Measurements from ENCODE around the gene RCBTB1. TPM values are rescaled to one million over a fixed set of nuclear protein-coding genes. Genes with fewer than 3 reads are reported as not detected.
"Not testable (repeated sequence)": the region's sequence is repeated elsewhere in the genome, so short reads cannot be mapped to it uniquely, and the experiment has no call there.

RCBTB1 gene
- total RNA-seq, 1 experiment from 2014 or later: 26.1 TPM

- Mint-ChIP-seq H3K4me3 (no peak overlapping the region; a peak in 1 of 5 replicates), H3K36me3 (ENCODE audit: insufficient read depth in 1 of 3, low read depth in 3 of 3) (no peaks in the 10 kb centered on the region; a peak in 2 of 7 replicates), H3K27ac (no peak overlapping the region), H3K4me1 (peaks cover 2% of the 10 kb centered on the region in 2 experiments; a peak in 2 of 4 replicates), H3K27me3 (ENCODE audit: low read depth) (no peaks in the 10 kb centered on the region; the same call in 1 of the 2 replicates), H3K9me3 (no peaks in the 10 kb centered on the region)
- H3K18ac ChIP-seq (ENCODE audit: insufficient read length, low read depth, low read length): no peak overlapping the region
- H3K23me2 ChIP-seq (ENCODE audit: insufficient read length, low read depth, low read length, poor library complexity, severe bottlenecking): no peaks in the 10 kb centered on the region
- H4K91ac ChIP-seq (ENCODE audit: insufficient read length, low read depth, low read length): no peak overlapping the region
- no peak overlapping the region for H2BK5ac ChIP-seq (ENCODE audit: insufficient read length, low read length)
- no peak overlapping the region for H3K14ac ChIP-seq (ENCODE audit: insufficient read depth, low read length)
- no peak overlapping the region for H2AFZ ChIP-seq (ENCODE audit: low read length)
- no peak overlapping the region for H2BK120ac ChIP-seq (ENCODE audit: low read depth, low read length, poor library complexity, severe bottlenecking)
- no peak overlapping the region for H2AK5ac ChIP-seq (ENCODE audit: insufficient read length, low read length)
- H2BK20ac ChIP-seq (ENCODE audit: low read depth, low read length, poor library complexity, severe bottlenecking): no peak overlapping the region
- H2BK12ac ChIP-seq (ENCODE audit: insufficient read length, low read depth, low read length): no peak overlapping the region
- no peak overlapping the region for H3K56ac ChIP-seq (ENCODE audit: insufficient read length, low read depth, low read length)
- DNase-seq: no peak
- H3K4me1 ChIP-seq (ENCODE audit: insufficient read depth, low read length): no peaks in the 10 kb centered on the region
- no peak overlapping the region for H3K23ac ChIP-seq (ENCODE audit: insufficient read length, low read depth, low read length)
- H3K27me3 ChIP-seq (ENCODE audit: insufficient read depth, low read length): no peaks in the 10 kb centered on the region
- H3K79me1 ChIP-seq (ENCODE audit: insufficient read depth, low read depth, low read length, poor library complexity, severe bottlenecking): no peaks in the 10 kb centered on the region
- H3K4ac ChIP-seq (ENCODE audit: low read depth, low read length): no peak overlapping the region
- H3K79me2 ChIP-seq (ENCODE audit: insufficient read depth, low read length): no peaks in the 10 kb centered on the region
- no peak overlapping the region for H3K27ac ChIP-seq (ENCODE audit: insufficient read length, low read depth, low read length)
- H3K9me3 ChIP-seq (ENCODE audit: control insufficient read depth, low read depth, low read length): no peaks in the 10 kb centered on the region
- H2BK15ac ChIP-seq (ENCODE audit: low read depth, low read length): no peak overlapping the region
- no peak for TF ChIP-seq CTCF (conservative IDR thresholded peaks at IDR 0.05)
- no peaks in the 10 kb centered on the region for H4K20me1 ChIP-seq (ENCODE audit: control insufficient read depth, insufficient read depth, insufficient read length)
- H3T11ph ChIP-seq (ENCODE audit: low read length): no peak overlapping the region
- no CpG with 5 or more reads among the region's 5 CpGs for WGBS (ENCODE audit: extremely low coverage, insufficient read length, low lambda C conversion rate)
- H3K9ac ChIP-seq (ENCODE audit: extremely low read depth, insufficient read length, low read length): no peak overlapping the region
- H3K4me2 ChIP-seq (ENCODE audit: insufficient read depth, insufficient read length, low read length): no peak overlapping the region
- H4K8ac ChIP-seq (replicated peaks; ENCODE audit: insufficient read length, low read depth, low read length): no peak overlapping the region
- H4K5ac ChIP-seq (ENCODE audit: insufficient read length, low read depth, low read length): no peak overlapping the region
Observed at GRCh38 chr13:49497272-49497671, 88.1 kb downstream of the RCBTB1 start.

- not testable (repeated sequence) for H2BK20ac ChIP-seq (ENCODE audit: low read depth, low read length, poor library complexity, severe bottlenecking); H2BK5ac ChIP-seq (ENCODE audit: insufficient read length, low read length); H3T11ph ChIP-seq (ENCODE audit: low read length); H2AFZ ChIP-seq (ENCODE audit: low read length); H4K91ac ChIP-seq (ENCODE audit: insufficient read length, low read depth, low read length); H3K4me1 ChIP-seq (ENCODE audit: insufficient read depth, low read length); H3K79me1 ChIP-seq (ENCODE audit: insufficient read depth, low read depth, low read length, poor library complexity, severe bottlenecking); H3K56ac ChIP-seq (ENCODE audit: insufficient read length, low read depth, low read length); H3K23ac ChIP-seq (ENCODE audit: insufficient read length, low read depth, low read length); H3K18ac ChIP-seq (ENCODE audit: insufficient read length, low read depth, low read length); H3K14ac ChIP-seq (ENCODE audit: insufficient read depth, low read length); H2BK15ac ChIP-seq (ENCODE audit: low read depth, low read length); H3K27me3 Mint-ChIP-seq (ENCODE audit: low read depth); H3K27ac Mint-ChIP-seq; H3K27ac ChIP-seq (ENCODE audit: insufficient read length, low read depth, low read length); H3K36me3 Mint-ChIP-seq (ENCODE audit: insufficient read depth in 1 of 3, low read depth in 3 of 3); H3K9ac ChIP-seq (ENCODE audit: extremely low read depth, insufficient read length, low read length); H4K20me1 ChIP-seq (ENCODE audit: control insufficient read depth, insufficient read depth, insufficient read length); H3K9me3 ChIP-seq (ENCODE audit: control insufficient read depth, low read depth, low read length); H2BK12ac ChIP-seq (ENCODE audit: insufficient read length, low read depth, low read length); H3K9me3 Mint-ChIP-seq; H2AK5ac ChIP-seq (ENCODE audit: insufficient read length, low read length); H3K79me2 ChIP-seq (ENCODE audit: insufficient read depth, low read length); H3K27me3 ChIP-seq (ENCODE audit: insufficient read depth, low read length); H4K5ac ChIP-seq (ENCODE audit: insufficient read length, low read depth, low read length); H3K4me1 Mint-ChIP-seq; H4K8ac ChIP-seq (replicated peaks; ENCODE audit: insufficient read length, low read depth, low read length); H2BK120ac ChIP-seq (ENCODE audit: low read depth, low read length, poor library complexity, severe bottlenecking); H3K4me2 ChIP-seq (ENCODE audit: insufficient read depth, insufficient read length, low read length); H3K4ac ChIP-seq (ENCODE audit: low read depth, low read length); H3K23me2 ChIP-seq (ENCODE audit: insufficient read length, low read depth, low read length, poor library complexity, severe bottlenecking); DNase-seq
- WGBS (ENCODE audit: extremely low coverage, insufficient read length, low lambda C conversion rate): no CpG with 5 or more reads among the region's 11 CpGs
- H3K4me3 Mint-ChIP-seq: peak overlapping the region; percentile 45 to 70; a peak in 3 of 5 replicates
Observed at GRCh38 chr13:49496837-49497236, 88.5 kb downstream of the RCBTB1 start.

All from H9 (cell line).